Epithelial cell of esophagus (primary cell): ENCODE data around the gene ICAM4.

Experiments used
- DNase-seq: peaks from one replicate; pipeline ENCODE4 v3.0.0; 2010; ENCODE audit warnings: low read depth
- H3K4me3 ChIP-seq: 2 replicates; pipeline ENCODE4 v1.5.1; 2011; ENCODE audit warnings: mild to moderate bottlenecking, low read length, control low read depth
- TF ChIP-seq, protein P1 (sequence below): IDR thresholded peaks from 2 replicates; pipeline ENCODE4 v1.5.1; 2011; ENCODE audit warnings: low read depth, mild to moderate bottlenecking, low read length, control low read depth, inconsistent platforms; ENCODE audit not compliant: insufficient read depth; ENCODE audit errors: missing control alignments

The ICAM4 gene

DNA sequence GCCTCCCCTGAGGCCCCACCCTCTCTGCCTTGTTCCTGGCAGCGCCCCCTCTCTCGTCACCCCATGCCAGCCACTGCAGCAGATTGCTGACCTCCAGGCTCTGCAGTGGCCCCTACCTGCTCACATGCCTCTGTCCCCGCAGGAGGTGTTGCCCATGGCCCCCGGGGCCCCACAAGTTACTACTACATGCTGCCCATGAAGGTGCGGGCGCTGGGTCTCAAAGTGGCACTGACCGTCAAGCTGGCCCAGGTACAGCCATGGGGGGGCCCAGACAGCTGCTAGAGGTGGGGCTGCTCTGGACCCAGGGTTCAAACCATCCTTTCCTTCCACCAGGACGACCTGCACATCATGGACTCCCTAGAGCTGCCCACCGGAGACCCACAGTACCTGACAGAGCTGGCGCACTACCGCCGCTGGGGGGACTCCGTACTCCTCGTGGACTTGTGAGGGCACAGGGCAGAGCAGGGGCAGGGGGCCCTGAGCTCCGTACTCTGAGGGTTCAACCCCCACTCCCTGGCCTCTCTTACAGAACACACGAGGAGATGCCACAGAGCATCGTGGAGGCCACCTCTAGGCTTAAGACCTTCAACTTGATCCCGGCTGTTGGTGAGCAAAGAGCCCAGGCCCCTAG, 28.6 kb upstream of the ICAM4 start:
- DNase-seq: no peak
- TF ChIP-seq, protein P1, sequence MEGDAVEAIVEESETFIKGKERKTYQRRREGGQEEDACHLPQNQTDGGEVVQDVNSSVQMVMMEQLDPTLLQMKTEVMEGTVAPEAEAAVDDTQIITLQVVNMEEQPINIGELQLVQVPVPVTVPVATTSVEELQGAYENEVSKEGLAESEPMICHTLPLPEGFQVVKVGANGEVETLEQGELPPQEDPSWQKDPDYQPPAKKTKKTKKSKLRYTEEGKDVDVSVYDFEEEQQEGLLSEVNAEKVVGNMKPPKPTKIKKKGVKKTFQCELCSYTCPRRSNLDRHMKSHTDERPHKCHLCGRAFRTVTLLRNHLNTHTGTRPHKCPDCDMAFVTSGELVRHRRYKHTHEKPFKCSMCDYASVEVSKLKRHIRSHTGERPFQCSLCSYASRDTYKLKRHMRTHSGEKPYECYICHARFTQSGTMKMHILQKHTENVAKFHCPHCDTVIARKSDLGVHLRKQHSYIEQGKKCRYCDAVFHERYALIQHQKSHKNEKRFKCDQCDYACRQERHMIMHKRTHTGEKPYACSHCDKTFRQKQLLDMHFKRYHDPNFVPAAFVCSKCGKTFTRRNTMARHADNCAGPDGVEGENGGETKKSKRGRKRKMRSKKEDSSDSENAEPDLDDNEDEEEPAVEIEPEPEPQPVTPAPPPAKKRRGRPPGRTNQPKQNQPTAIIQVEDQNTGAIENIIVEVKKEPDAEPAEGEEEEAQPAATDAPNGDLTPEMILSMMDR: no peak

DNA sequence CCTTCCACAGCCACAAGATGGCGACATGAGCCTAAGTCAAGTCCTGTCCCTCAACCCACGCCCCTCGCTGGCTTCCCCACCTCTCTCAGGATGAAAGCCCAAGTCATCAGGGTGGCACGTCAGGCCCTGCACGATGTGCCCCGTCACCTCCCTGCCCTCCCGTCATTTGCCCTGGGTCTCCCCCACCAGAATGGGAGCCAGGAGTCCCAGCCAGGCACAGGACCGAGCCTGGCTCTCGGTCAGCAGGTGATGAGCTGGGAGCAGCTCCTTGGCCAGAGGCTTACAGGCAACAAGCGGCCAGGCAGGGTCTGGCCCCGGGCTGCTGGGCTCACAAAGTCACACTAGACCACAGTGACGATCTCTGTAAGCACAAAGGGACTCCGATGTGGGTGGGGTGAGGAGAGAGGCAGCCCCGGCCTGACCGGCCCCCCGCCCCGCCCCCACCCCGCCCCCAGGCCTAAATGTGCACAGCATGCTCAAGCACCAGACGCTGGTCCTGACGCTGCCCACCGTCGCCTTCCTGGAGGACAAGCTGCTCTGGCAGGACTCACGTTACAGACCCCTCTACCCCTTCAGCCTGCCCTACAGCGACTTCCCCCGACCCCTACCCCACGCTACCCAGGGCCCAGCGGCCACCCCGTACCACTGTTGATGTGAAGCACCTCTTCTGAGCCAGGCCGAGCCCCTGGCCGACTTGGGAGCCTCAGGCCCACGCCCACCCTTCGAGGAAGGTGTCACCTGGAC, 27.4 kb upstream of the ICAM4 start:
- TF ChIP-seq, protein P1: peak; percentile 80
- no peak overlapping the region for H3K4me3 ChIP-seq
- DNase-seq: peak; percentile 91

More for the DNA sequence above, 28.6 kb upstream of the ICAM4 start:
- no peak overlapping the region for H3K4me3 ChIP-seq

DNA sequence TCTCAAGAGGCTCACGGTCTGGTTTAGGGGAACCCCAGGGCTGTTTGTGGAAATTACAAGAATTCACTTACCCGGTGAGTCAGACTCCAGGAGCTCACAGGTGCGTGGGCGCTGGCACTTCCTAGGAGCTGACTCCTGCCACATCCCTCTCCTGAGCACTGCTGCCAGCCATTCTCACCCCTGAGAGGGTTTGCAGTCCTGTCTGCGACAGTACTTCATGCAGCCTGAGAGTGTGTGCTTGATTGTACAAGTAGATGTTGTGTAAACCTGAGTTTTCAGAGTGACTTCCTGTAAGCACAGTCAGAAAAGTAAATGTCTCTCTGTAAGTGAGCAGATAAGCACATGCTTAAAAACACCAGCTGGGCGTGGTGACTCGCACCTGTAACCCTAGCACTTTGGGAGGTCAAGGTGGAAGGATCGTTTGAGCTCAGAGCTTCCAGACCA, 26.6 kb upstream of the ICAM4 start:
- H3K4me3 ChIP-seq: no peak overlapping the region
- TF ChIP-seq, protein P1: no peak
- DNase-seq: peak; percentile 96

DNA sequence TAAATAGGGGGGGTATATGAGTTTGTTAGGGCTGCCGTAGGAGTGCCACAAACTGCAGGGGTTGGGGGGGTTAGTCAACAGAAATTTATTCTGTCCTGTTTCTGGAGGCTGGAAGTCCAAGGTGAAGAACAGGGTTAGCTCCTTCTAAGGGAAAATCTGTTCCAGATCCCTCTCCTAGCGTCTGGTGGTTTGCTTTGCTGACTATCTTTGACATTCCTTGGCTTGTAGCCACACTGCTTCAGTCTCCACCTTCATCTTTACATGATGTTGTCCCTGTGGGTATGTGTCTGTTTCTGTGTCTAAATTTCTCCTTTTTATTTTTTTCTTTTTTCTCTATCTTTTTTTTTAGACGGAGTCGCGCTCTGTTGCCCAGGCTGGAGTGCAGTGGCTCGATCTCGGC, 24.0 kb upstream of the ICAM4 start:
- H3K4me3 ChIP-seq: no peak overlapping the region
- DNase-seq: no peak
- TF ChIP-seq, protein P1: no peak

DNA sequence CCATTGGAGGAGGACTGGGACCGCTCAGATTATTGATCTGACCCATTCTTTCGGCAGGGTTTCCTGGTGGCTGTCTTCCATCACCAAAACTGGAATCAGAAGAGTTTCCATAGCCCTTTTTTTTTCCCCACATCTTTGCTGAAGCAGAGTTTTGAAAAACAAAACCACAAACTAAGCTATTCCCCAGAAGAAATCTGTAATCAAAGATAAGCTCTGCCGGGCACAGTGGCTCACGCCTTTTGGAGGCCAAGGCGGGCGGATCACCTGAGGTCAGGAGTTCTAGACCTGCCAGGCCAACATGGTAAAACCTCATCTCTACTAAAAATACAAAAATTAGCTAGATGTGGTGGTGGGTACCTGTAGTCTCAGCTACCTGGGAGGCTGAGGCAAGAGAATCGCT, 20.0 kb upstream of the ICAM4 start:
- TF ChIP-seq, protein P1: no peak
- H3K4me3 ChIP-seq: no peak overlapping the region
- no peak for DNase-seq

DNA sequence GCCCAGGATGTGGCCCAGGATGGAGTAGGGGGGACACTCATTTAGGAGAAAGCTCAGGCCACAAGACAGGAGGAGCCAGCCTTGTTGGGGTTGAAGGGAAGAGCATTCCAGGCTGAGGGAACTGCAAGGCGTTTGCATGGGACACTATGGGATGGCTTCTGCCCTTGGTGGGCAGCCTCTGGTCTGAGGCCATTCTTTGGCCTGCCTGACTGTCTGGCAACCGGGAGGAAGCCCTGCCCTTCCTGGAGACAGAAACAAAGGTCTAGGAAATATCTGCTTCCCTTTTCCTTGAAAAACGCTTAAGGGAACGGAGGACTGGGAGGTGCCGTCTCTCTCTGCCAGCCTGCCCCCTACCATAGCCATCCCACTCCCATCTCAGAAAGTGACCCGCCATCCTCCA, 18.7 kb upstream of the ICAM4 start:
- no peak for DNase-seq
- TF ChIP-seq, protein P1: no peak
- no peak overlapping the region for H3K4me3 ChIP-seq
